A549 treated with GW870086 at 1 μM for 4 hours (cell line): ENCODE data around the gene PSPH. TPM values are rescaled to one million over a fixed set of nuclear protein-coding genes. Genes with fewer than 3 reads are reported as not detected.

Experiments
- total RNA-seq: library from RNA; stranded (reverse); fragments of 200-300 nt; extraction: Qiagen RNA extraction; gene quantifications from 5 replicates; pipeline ENCODE4 v1.2.3, GENCODE V29; 2022; ENCODE audit warnings: low read depth

PSPH gene
- total RNA-seq = 23.7 to 30.8 TPM (median 27.4 TPM) in 5 replicates

DNA sequence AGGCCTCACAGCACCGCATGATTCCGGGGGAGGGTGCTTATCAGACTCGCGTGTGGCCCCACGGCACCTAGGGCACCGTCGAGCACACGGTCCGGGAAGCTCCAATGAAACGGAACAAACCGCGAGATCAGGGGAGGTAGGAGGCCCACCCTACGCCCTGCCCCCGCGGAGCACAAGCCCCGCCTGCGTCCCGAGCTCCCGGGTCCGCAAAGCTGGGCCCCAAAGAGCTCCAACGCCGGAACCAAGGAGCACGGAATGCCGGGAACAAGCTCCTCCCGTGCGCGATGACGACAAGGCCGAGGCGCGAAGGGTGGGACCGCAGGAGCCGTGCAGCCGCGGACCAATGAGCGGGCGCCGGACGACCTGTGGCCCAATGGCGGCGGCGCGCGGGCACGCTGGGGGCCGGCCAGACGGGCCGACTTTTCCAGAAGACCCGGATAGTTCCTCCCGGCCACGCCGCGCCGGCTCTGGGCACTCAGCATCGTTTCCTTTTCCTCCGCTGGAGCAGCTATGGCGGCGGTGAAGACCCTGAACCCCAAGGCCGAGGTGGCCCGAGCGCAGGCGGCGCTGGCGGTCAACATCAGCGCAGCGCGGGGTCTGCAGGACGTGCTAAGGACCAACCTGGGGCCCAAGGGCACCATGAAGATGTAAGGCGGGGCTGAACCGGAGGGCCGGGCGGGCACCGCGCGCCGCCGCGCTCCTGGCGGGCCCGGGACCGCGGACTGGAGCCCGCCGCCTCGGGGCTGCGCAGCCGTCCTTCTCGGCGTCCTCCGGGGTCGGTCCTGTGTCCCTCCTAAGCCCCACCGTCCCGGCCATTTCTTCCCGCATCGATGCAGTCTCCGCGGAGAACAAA, at the start of gene PSPH, which contains the start of gene CCT6A:
TSS of gene PSPH (minus strand) at position 106 of the 853 bp plus-strand sequence. CDS start 30,232 bp downstream, outside the sequence.
TSS of gene CCT6A (plus strand) at position 427 of the 853 bp plus-strand sequence. CDS start at position 511, 84 bp downstream.

DNA sequence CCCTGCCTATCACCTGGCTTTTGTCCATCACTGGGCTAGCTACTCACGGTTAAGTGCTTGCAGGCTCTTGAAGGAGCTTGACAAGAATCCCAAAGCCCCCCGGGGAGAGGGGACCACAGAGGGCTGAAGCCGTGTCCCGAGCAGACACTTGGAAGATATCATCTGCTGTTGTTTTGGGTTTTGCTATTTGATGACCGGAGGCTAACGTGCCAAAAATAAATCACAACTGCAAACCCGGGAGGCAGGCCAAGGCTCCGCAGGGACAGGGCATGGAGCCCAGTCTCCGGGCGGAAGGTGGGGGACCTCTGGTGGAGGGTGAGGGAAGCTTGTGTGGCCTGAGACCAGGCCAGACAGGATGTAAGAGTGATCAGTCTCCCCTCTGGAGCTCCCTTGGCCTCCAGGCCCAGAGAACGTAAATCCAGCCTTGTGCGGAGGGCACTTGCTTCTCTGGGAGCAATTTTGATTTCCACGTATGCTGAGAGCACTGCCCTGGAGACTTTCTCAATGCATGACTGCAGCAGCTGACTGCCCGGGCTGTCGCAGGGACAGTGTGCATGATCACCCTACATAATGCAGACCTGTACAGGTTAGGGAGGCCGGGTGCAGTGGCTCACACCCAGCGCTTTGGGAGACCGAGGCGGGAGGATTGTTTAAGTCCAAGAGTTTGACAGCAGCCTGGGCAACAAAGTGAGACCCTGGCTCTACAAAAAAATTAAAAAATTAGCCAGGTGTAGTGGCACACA, 41.7 kb upstream of the PSPH start, which contains the start of gene PHKG1:
TSS of gene PHKG1 (minus strand) at position 164 of the 743 bp plus-strand sequence. CDS start 4,011 bp downstream, outside the sequence.

DNA sequence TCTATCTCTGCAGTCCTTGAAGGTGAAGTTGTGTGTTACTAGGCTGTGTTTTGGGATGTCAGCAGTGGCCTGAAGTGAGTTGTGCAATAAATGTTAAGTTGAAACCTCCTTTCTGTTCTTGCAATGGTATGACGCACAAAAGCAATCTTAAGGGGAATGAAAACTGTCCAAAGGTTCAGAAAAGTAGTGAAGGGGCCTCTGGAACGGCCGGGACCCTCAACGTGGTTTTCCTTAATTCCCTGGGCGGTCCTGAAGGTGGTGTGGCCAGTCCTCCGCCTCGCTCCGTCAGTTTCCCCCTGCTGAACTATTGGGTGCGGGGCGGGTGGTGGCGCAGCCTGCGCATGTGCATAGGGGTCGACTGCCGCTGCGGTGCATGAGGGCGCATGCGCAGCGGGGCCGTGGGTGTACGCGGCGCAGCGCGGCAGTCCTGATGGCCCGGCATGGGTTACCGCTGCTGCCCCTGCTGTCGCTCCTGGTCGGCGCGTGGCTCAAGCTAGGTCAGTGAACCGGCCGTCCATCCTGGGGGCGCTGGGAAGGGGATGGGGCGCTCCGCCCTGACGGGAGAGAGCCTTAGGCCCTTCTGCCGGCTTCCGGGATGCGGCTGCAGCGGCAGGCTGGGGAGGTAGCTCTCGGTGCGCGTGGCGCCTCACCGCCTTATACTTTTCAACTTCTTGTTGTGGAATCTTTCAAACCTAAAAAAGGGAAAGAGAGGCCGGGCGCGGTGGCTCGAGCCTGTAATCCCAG, 12.8 kb upstream of the PSPH start, which contains the start of gene SUMF2:
TSS of gene SUMF2 (plus strand) at position 405 of the 744 bp plus-strand sequence. CDS start at position 431, 26 bp downstream.

GRCh38 chr7:55964261-55965099, 86.8 kb downstream of the PSPH start, which contains the start of gene NIPSNAP2:
TSS of gene NIPSNAP2 (plus strand) at chr7:55964585. CDS start at chr7:55964610, 25 bp downstream.

Other genes with a start within 250 kb of the PSPH start
- gene SEPTIN14, start 188.7 kb downstream of the PSPH start, total RNA-seq = not detected in 5 replicates
- 0.71 to 1.1 TPM (median 0.78 TPM) in 5 replicates for gene ZNF713, start 164.0 kb downstream of the PSPH start, total RNA-seq
- 24.5 to 34.0 TPM (median 27.6 TPM) in 5 replicates for gene MRPS17, start 99.6 kb downstream of the PSPH start, total RNA-seq
- gene NIPSNAP2, start 86.9 kb downstream of the PSPH start, total RNA-seq = 42.8 to 58.6 TPM (median 52.1 TPM) in 5 replicates
- gene CCT6A, start 321 bp upstream of the PSPH start, total RNA-seq = 256 to 294 TPM (median 279 TPM) in 5 replicates
- gene SUMF2, start 12.8 kb upstream of the PSPH start, total RNA-seq = 108 to 112 TPM (median 109 TPM) in 5 replicates
- gene PHKG1, start 41.5 kb upstream of the PSPH start, total RNA-seq = 0.35 to 1.9 TPM (median 0.48 TPM) in 5 replicates
- 632 to 765 TPM (median 688 TPM) in 5 replicates for gene CHCHD2, start 55.0 kb upstream of the PSPH start, total RNA-seq
- not detected in 5 replicates for gene NUPR2, start 65.0 kb upstream of the PSPH start, total RNA-seq